Measurements from ENCODE around the gene MRPS10.

- TF ChIP-seq, protein P1, sequence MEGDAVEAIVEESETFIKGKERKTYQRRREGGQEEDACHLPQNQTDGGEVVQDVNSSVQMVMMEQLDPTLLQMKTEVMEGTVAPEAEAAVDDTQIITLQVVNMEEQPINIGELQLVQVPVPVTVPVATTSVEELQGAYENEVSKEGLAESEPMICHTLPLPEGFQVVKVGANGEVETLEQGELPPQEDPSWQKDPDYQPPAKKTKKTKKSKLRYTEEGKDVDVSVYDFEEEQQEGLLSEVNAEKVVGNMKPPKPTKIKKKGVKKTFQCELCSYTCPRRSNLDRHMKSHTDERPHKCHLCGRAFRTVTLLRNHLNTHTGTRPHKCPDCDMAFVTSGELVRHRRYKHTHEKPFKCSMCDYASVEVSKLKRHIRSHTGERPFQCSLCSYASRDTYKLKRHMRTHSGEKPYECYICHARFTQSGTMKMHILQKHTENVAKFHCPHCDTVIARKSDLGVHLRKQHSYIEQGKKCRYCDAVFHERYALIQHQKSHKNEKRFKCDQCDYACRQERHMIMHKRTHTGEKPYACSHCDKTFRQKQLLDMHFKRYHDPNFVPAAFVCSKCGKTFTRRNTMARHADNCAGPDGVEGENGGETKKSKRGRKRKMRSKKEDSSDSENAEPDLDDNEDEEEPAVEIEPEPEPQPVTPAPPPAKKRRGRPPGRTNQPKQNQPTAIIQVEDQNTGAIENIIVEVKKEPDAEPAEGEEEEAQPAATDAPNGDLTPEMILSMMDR (IDR thresholded peaks at IDR 0.05): no peak
- TF ChIP-seq POLR2A (IDR thresholded peaks at IDR 0.05): no peak
Observed at GRCh38 chr6:42228305-42228704, 10.6 kb upstream of the MRPS10 start.

Data from Peyer's patch (tissue), 4 donors.